ENCODE data around the gene OS9. TPM values are rescaled to one million over a fixed set of nuclear protein-coding genes. Genes with fewer than 3 reads are reported as not detected.

Gene OS9
- total and polyA plus RNA-seq, 9 donors: 128 to 387 (median 200) TPM

- no peaks in the 10 kb centered on the region for H3K4me1 ChIP-seq (ENCODE audit: insufficient read depth)
- no peaks in the 10 kb centered on the region for H3K36me3 ChIP-seq
- DNase-seq: no peak
- peaks cover 0 to 2% of the 10 kb centered on the region in 2 donors for H3K9me3 ChIP-seq
- H3K27me3 ChIP-seq: no peaks in the 10 kb centered on the region
- no peak overlapping the region for H3K27ac ChIP-seq
- no peak overlapping the region for H3K4me3 ChIP-seq
- no peak for TF ChIP-seq CTCF (IDR thresholded peaks at IDR 0.05)
- no peak for TF ChIP-seq EP300 (IDR thresholded peaks at IDR 0.05)
- TF ChIP-seq POLR2A (IDR thresholded peaks at IDR 0.05): no peak
- intact Hi-C loops (cut with DNase I): no loop called here
Observed at GRCh38 chr12:57679697-57680096, 14.2 kb upstream of the OS9 start.

DNA sequence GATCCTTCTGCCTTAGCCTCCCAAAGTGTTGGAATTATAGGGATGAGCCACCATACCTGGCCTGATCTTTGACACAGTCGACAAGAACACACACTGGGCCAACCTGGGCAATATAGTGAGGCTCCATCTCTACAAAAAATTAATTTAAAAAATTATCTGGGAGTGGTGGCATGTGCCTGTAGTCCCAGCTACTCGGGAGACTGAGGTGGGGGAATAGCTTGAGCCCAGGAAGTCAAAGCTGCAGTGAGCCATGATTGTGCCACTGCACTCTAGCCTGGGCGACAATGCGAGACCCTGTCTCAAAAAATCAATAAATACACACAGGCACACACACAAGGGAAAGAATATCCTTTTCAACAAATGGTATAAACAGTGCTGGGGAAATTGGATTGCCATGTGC is 6.1 kb upstream of the OS9 start:
- H3K9me3 ChIP-seq: no peaks in the 10 kb centered on the region
- H3K27me3 ChIP-seq: no peaks in the 10 kb centered on the region
- no peak for DNase-seq
- intact Hi-C loops (cut with DNase I): no loop called here
- no peak overlapping the region for H3K27ac ChIP-seq
- H3K4me1 ChIP-seq (ENCODE audit: insufficient read depth): no peaks in the 10 kb centered on the region
- H3K36me3 ChIP-seq: no peaks in the 10 kb centered on the region
- H3K4me3 ChIP-seq: no peak overlapping the region
- WGBS, 3 donors: 70 to 80% (median 74%) methylated on average over 4 of the region's 4 CpGs
- no peak for TF ChIP-seq EP300 (IDR thresholded peaks at IDR 0.05)
- TF ChIP-seq CTCF (IDR thresholded peaks at IDR 0.05): no peak
- TF ChIP-seq POLR2A (IDR thresholded peaks at IDR 0.05): no peak

- Histone ChIP-seq H3K27me3 (no peaks in the 10 kb centered on the region), H3K36me3 (no peaks in the 10 kb centered on the region), H3K4me1 (ENCODE audit: insufficient read depth) (peaks cover 2% of the 10 kb centered on the region), H3K4me3 (no peak overlapping the region), H3K9me3 (no peaks in the 10 kb centered on the region), H3K27ac (no peak overlapping the region)
- no peak for DNase-seq
- intact Hi-C loops (cut with DNase I): no loop called here
- no peak for TF ChIP-seq CTCF (IDR thresholded peaks at IDR 0.05)
- no peak for TF ChIP-seq POLR2A (IDR thresholded peaks at IDR 0.05)
- no peak for TF ChIP-seq EP300 (IDR thresholded peaks at IDR 0.05)
- 52 to 64% (median 53%) methylated on average over 2 of the region's 2 CpGs for WGBS, 3 donors
Observed at GRCh38 chr12:57688931-57689330, 5.0 kb upstream of the OS9 start.

DNA sequence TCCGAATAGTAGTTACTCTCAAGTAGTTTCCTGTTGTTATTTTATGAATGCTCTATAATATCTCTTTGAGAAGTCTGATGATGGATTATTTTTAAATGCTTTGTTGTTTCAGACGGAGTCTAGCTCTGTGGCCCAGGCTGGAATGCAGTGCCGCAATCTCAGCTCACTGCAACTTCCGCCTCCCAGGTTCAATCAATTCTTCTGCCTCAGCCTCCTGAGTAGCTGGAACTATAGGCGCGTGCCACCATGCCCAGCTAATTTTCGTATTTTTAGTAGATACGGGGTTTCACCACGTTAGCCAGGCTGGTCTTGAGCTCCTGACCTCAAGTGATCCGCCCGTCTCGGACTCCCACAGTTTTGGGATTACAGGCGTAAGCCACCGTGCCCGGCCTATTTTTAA is 1.4 kb upstream of the OS9 start:
- H3K9me3 ChIP-seq: no peaks in the 10 kb centered on the region
- H3K27ac ChIP-seq: no peak overlapping the region
- no peaks in the 10 kb centered on the region for H3K27me3 ChIP-seq
- H3K4me1 ChIP-seq (ENCODE audit: insufficient read depth): peaks cover 4% of the 10 kb centered on the region
- no peak for DNase-seq
- 77 to 90% (median 88%) methylated on average over 15 of the region's 15 CpGs for WGBS, 3 donors
- no peak overlapping the region for H3K4me3 ChIP-seq
- H3K36me3 ChIP-seq: no peaks in the 10 kb centered on the region
- TF ChIP-seq CTCF (IDR thresholded peaks at IDR 0.05): no peak
- no peak for TF ChIP-seq POLR2A (IDR thresholded peaks at IDR 0.05)
- no peak for TF ChIP-seq EP300 (IDR thresholded peaks at IDR 0.05)
- intact Hi-C loops (cut with DNase I): no loop called here

- H3K4me1 ChIP-seq (ENCODE audit: insufficient read depth): peaks cover 4% of the 10 kb centered on the region
- intact Hi-C loops (cut with DNase I): no loop called here
- no peak overlapping the region for H3K27ac ChIP-seq
- H3K4me3 ChIP-seq: peak overlapping the region; percentile 33
- no peaks in the 10 kb centered on the region for H3K36me3 ChIP-seq
- TF ChIP-seq EP300 (IDR thresholded peaks at IDR 0.05): no peak
- no peak for TF ChIP-seq POLR2A (IDR thresholded peaks at IDR 0.05)
- no peak for TF ChIP-seq CTCF (IDR thresholded peaks at IDR 0.05)
- no peak for DNase-seq
- 34 to 48% (median 36%) methylated on average over 10 of the region's 10 CpGs for WGBS, 3 donors
- H3K9me3 ChIP-seq: no peaks in the 10 kb centered on the region
- H3K27me3 ChIP-seq: no peaks in the 10 kb centered on the region
Observed at GRCh38 chr12:57693317-57693658, 644 bp upstream of the OS9 start.
